ENCODE measurements around the gene HOXA4.

The HOXA4 gene

DNA sequence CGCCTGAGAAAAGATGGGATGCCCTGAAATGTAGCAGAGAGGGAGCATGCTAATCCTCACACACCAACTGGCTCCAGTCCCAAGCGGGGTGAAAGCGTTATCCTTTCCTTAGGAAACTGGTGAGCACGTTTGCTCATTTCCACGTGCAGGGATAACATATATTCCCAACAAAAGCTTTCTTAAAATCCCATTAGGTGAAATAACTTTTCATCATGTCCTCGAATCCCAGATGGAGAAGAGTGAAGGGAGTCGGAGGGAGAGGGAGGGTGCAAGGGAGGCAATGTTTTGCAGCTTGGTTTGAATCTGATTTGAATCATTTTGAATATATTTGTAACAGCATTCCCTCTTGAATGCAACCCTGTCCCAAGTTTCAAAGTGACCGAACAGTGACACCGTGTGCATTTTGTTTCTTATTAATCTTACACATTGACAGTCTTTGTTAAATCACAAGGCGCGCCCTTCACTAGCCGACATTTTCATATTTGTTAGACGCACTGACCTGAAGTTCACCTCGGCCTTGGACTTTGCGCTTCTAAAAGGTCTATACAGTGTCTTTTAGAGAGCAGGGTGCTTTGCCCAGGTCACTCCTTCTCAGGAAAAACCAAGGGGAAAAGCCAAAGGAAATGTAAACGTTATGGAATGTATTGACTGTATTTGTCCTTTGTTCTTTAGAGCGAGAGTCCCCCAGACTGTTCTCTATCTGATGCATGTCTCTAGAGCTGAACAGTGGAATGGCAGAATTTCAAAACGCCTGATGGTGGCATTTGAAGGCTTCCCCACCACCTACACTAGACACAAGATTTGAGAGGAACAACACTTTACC lies 3.1 kb upstream of the HOXA4 start:
- DNase-seq (ENCODE audit: low read depth in 2 of 2) = no peak

DNA sequence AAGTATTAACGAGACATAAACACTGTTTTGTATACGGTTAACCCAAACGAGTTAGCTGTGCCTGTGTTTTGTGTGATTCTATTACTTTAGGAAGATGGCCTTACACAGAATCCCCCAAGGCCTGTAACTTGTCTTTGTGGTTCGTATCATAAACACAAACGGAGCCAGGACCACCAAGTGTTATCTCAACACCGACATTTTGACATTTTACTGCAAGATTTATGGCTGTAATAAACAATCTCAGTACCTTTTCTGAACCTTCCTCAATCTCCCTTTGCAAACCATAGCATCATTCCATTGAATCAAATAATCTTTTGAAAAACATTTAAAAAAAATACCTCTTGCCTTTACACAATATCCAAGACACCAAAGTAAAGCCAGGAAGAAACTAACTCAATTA lies 2.4 kb upstream of the HOXA4 start:
- no peak for DNase-seq (ENCODE audit: low read depth in 2 of 2)

DNA sequence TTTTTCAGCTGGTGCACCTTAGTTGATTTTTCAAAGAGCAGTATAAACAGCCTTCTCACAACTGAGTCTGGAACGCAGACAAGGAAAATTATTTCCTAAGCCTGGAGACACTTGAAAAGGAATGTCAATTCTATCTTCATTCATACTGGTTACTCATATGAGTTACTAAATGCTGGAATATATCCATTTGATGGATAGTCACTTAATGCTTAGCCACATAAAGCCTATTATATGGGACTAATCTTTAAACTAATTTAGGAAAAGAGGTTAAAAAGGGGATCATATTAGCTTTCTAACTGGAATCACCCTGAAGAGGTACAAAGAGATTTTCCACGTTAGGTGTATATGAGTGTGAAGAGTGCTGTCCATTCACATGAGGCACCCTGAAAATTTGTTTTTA lies 1.7 kb upstream of the HOXA4 start:
- no peak for DNase-seq (ENCODE audit: low read depth in 2 of 2)

DNA sequence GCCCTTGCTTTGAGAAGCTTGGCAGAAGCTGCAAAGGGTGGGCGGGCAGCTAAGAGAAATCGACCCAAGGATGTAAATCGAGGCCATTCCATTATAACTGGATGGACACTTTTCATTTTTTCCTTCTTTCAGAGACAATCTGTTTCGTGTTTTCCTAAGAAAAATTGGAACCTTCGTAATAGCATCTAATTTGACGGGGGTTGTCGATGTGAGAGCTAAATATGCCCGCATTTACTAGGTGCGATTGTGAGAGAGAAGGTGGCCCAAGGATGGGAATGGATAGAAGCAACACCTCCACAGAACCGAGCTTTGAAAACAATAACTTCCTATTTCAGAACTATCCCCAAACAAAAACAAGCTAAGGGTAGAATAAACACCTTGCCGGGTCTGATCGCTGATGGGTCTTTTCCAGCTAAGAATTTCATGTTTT lies 848 bp upstream of the HOXA4 start:
- DNase-seq (ENCODE audit: low read depth in 2 of 2) = no peak

- DNase-seq (ENCODE audit: low read depth in 2 of 2) = no peak
Measured at GRCh38 chr7:27129729-27130539, 623 bp downstream of the HOXA4 start.

- DNase-seq (ENCODE audit: low read depth in 2 of 2) = no peak
Measured at GRCh38 chr7:27128776-27129728, 1.5 kb downstream of the HOXA4 start.

DNA sequence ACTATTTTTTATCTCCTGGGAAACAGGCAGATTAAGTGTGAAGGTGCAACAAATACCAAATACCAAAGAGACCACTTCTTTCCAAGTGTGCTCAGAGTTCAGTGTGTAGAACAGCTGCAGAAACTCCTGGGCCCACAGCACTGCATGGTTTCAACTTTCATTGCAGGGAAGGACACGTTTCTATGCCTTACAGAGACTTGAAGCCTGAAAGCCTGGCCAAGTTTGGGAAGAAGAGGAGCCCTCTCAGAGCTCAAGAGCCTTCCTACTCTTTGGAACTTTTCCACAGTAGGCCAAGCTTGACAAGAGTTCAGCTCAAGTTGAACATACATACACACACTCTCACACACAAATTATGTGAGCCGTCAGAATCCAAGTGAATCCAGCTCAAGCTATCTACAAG lies 2.5 kb downstream of the HOXA4 start:
- no peak for DNase-seq (ENCODE audit: low read depth in 2 of 2)

DNA sequence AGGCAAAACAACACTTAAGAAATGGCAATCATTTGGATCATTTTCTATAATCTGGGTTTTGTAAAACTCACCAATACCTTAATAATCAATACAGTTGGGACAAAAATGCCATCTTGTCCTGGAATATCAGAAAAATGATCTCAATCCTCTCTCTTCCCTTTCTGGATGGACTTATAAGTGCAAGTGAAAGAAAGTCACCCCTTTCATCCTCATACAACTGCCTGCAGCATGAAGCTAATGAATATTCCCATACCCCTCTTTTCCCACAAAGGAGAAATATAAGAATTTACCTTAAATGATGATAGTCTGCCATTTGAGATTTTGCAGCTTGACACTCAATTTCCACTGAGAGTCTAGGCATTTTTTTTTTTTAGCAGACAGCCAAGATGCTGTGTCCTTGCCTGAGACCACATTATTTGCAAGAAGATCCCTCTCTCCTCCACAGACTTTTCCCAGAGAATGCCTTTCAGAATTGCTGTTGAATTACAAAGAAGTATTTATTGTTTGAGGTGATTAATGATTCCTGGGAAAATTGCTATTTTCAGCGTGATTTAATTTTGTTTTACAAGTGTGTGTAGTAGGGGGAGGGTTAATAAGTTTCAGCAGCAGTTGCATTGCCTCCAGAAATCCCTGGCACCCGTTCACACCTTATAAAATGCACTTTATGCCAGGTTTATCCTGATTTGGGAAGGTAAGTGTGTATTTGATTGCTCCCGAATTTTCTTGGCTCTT lies 3.8 kb downstream of the HOXA4 start:
- DNase-seq (ENCODE audit: low read depth in 2 of 2) = no peak

DNA sequence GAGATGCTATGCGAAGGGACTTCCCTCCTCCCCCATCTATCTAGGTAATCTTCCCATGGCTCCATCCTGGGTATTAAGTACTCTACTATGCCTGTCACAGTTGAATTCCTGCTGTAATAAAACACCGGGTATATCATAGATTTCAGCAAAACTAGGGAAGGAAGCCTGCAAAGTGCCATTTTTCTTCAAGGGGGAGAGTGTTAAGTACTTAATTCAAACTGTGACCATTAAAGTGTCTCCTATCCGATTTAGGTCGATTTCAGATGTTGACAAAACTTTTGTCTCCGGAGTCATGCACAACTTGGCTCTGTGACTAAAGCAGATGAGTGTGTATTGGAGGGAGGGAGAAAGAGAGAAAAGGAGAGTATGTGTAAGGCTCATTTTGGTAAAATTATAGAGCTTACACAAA lies 4.6 kb downstream of the HOXA4 start:
- DNase-seq (ENCODE audit: low read depth in 2 of 2) = no peak

- no peak for DNase-seq (ENCODE audit: low read depth in 2 of 2)
Measured at GRCh38 chr7:27124902-27125689, 5.5 kb downstream of the HOXA4 start.

GRCh38 chr7:27124096-27124901 lies 6.3 kb downstream of the HOXA4 start:
- DNase-seq (ENCODE audit: low read depth in 2 of 2) = no peak

DNA sequence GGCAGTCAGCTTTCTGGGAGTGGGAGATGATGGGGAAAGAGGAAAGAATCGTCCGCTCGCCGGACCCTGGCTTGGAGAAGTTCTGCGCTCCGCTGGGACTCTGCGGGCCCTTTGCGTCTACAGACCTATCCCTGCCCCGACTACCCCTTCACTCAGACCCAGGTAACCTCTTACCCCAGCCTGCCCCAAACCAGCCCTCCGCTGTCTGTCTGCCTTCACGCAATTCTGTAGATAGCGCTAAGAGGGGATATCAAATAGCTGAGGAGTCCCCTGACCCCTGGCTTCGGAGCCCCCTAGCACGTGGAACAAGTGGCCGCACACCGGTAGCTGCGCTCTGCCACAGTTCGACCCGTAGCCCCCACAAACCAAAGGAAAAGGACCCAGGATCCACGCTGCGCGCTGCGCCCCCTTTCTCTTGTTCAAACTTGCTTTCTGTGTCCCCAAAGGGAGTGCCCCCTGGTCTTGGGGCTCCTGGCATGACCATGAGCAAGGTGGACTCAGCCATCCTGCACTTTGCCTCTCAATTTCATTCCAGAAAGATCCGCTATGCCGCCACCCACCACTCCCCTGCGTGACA lies 7.0 kb downstream of the HOXA4 start:
- DNase-seq (ENCODE audit: low read depth in 2 of 2) = no peak

- DNase-seq (ENCODE audit: low read depth in 2 of 2) = no peak
Measured at GRCh38 chr7:27123007-27123476, 7.5 kb downstream of the HOXA4 start.

DNA sequence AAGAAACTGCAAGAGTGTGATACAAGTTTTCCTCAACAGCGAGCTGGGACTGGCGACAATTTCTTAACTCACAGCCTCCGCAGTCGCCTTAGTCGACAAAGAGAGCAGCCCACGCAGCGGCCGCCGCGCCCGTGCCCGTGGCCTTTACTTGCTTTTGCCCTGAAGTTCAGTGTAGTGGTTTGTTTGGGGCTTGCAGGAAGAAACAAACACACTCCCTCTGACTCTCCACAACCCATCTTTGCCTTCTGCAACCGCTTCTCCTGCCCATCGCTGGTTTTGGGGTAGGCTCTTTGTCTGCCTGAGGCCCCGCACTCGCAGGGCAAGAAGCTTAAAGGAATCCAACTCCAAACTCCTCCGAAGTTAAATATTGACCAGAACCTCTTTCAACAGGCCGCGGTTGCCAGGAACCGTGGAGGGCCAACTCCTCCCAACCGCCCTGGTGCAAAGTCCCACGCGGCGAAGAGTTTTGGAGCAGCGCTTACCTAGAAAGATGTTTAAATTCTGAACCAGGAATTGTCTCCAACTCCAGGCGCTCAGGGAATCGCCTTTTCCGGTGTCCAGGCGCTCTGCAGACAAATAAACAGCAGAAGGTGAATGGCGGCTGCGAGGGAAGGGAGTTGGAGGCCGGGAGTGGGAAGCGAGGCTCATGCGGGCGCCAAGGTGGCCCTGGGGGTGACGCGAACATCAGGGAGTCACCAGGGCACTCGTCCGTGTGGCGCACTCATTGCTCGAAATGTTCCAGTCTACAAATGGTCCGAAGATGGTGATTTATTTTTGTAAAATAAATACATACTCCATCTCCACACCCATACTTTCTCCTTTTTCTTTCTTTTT lies 8.3 kb downstream of the HOXA4 start:
- DNase-seq (ENCODE audit: low read depth in 2 of 2) = no peak

DNA sequence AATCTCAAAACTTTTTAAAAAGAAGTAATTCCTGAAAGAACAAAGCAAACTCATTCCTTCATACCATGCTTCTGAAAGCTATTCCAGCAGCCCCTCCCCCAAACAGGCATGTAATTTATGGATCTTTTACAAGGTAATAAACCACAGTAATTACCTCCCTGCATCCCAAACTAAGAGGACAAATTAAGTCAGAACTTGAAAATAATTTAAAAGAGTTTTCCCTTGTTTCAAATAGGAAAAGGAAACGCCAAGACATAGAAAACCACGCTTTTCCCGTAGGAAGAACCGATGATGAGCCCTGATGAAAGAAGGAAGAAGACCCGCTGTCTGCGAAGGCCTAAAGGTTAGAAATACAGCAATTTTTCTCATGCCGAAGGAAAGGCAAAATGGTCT lies 8.9 kb downstream of the HOXA4 start:
- no peak for DNase-seq (ENCODE audit: low read depth in 2 of 2)

DNA sequence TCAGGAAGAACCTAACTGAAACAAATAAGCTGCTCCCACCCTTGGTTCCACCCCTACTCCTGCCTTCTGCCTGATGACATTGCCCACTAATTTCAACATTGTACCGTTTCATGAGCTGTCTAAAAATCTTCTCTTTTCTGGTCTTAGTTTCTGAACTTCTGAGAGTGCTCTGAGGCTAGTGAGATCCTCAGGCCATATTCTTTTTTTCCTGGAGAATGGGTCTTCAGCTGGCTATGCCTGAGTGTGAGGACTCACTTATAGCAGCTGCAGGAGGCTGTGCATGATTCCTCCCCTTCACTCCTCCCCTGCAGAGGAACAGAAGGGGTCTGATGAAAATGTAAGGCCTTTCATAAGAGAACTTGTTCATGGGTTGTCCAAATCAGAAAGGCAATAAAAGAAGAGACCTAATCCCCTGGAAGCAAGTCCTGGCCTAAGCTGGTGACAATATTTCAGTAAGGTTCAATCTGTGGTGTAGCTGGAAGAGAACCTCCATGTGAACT lies 11.1 kb downstream of the HOXA4 start:
- DNase-seq (ENCODE audit: low read depth in 2 of 2) = no peak

DNA sequence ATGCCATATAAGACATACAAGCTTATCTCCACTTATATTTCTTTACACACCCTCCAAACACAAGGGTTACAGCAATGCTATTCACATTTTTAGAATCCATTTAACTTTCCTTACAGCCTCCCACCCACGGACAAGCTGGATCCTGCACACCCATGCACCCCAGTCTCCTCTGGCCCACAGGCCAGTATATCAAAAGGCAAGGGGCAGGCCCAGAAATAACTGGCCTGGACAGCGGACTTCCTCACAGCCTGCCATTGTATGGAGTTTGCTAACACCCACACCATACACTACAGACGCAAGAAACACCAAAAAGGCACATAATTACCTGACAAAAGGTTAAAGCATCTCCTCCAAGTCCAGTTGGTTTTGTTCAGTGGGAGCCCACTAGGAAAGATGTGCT lies 12.0 kb downstream of the HOXA4 start:
- DNase-seq (ENCODE audit: low read depth in 2 of 2) = no peak

- DNase-seq (ENCODE audit: low read depth in 2 of 2) = no peak
Measured at GRCh38 chr7:27117887-27118491, 12.6 kb downstream of the HOXA4 start.
